Panc1 (cell line): Measurements from ENCODE around the gene GATA5. TPM values are rescaled to one million over a fixed set of nuclear protein-coding genes. Genes with fewer than 3 reads are reported as not detected.

Experiments
- ATAC-seq: fragments of 200-7000 bp; cut with Tn5 transposase; 2 replicates; pipeline ENCODE4 v1.9.1; 2020; ENCODE audit warnings: mild to moderate bottlenecking, moderate library complexity
- BruUV-seq: library from RNA; stranded (reverse); fragments of 400-500 nt; replicated peaks from 2 replicates; lab custom pipeline; 2021; lab: Mats Ljungman, UMichigan
- CTCF ChIA-PET: fragments of 300-600 bp; sonication (Branson Sonifier 250); formaldehyde crosslinking; loops from one replicate; lab custom pipeline; 2022; ENCODE audit warnings: antibody characterized with exemption; lab: Charles Lee
- POLR2A ChIA-PET: fragments of 300-600 bp; sonication (Branson Sonifier 250); formaldehyde crosslinking; loops from one replicate; lab custom pipeline; 2022; ENCODE audit warnings: antibody characterized with exemption; lab: Charles Lee
- DNase-seq: peaks from one replicate; pipeline ENCODE4 v3.0.0-alpha.2; 2010; ENCODE audit warnings: low read depth, low spot score
- H3K27ac ChIP-seq: 2 replicates; pipeline ENCODE4 v1.5.1; 2011; ENCODE audit warnings: mild to moderate bottlenecking, low read length, inconsistent platforms
- H3K27me3 ChIP-seq: fragments of 200-500 bp; sonication (Bioruptor generic); 2 replicates; pipeline ENCODE4 v1.6.0; 2014; ENCODE audit warnings: low read length, inconsistent platforms; ENCODE audit not compliant: control insufficient read depth, insufficient read depth
- H3K36me3 ChIP-seq: fragments of 200-500 bp; sonication (Bioruptor generic); 2 replicates; pipeline ENCODE4 v1.5.1; 2014; ENCODE audit warnings: inconsistent platforms, mild to moderate bottlenecking, low read length, moderate library complexity; ENCODE audit not compliant: control insufficient read depth, insufficient read depth
- H3K4me1 ChIP-seq: 2 replicates; pipeline ENCODE4 v1.5.1; 2011; ENCODE audit warnings: inconsistent platforms, mild to moderate bottlenecking, low read length, moderate library complexity; ENCODE audit not compliant: control insufficient read depth, insufficient read depth
- H3K4me3 ChIP-seq, 2 experiments: 2 replicates each; pipeline ENCODE4 v1.5.1; 2011 to 2012; ENCODE audit warnings: low read depth in 2 of 2, low read length in 2 of 2, mild to moderate bottlenecking in 2 of 2, inconsistent platforms in 1 of 2, moderate library complexity in 1 of 2
- H3K9me3 ChIP-seq: fragments of 200-500 bp; sonication (Bioruptor generic); 2 replicates; pipeline ENCODE4 v1.5.1; 2014; ENCODE audit warnings: low read depth, mild to moderate bottlenecking, inconsistent platforms, low read length, moderate library complexity; ENCODE audit not compliant: control insufficient read depth, insufficient read depth
- POLR2AphosphoS5 ChIP-seq: IDR thresholded peaks from 2 replicates; pipeline ENCODE4 v1.6.1; 2012; ENCODE audit warnings: mild to moderate bottlenecking, low read depth, low read length, moderate library complexity
- SIN3A ChIP-seq: IDR thresholded peaks from 2 replicates; pipeline ENCODE4 v1.6.1; 2012; ENCODE audit warnings: low read depth, mild to moderate bottlenecking, low read length, moderate library complexity, borderline replicate concordance; ENCODE audit not compliant: insufficient read depth
- TCF7L2 ChIP-seq: IDR thresholded peaks from 2 replicates; pipeline ENCODE4 v1.6.1; 2011; ENCODE audit warnings: mild to moderate bottlenecking, low read depth, low read length, inconsistent platforms
- in situ Hi-C: cut with HindIII; loops from 2 replicates; pipeline ENCODE4 v1.10.0; 2016; ENCODE audit warnings: low sequenced_read_pairs, low pct_unique_long_range_greater_than_20kb
- intact Hi-C: fragments of 100-400 bp; cut with micrococcal nuclease; formaldehyde crosslinking; loops from one replicate; pipeline ENCODE4 v1.10.0; 2022; ENCODE audit not compliant: unreplicated experiment
- total RNA-seq: library from RNA; stranded (reverse); gene quantifications from one replicate; pipeline ENCODE4 v1.2.1, GENCODE V29; 2021; ENCODE audit not compliant: unreplicated experiment
- TF ChIP-seq, protein P1 (sequence below), 2 experiments: IDR thresholded peaks; 2 replicates each; pipeline ENCODE4 v1.6.1; 2011 to 2012; ENCODE audit warnings: low read depth in 2 of 2, control low read depth in 1 of 2, low read length in 1 of 2, mild to moderate bottlenecking in 1 of 2, moderate library complexity in 1 of 2; ENCODE audit not compliant: insufficient read depth in 1 of 2
- TF ChIP-seq, protein P2 (sequence below): fragments of 450-650 bp; IDR thresholded peaks from 2 replicates; pipeline ENCODE4 v1.5.1; 2017; ENCODE audit warnings: mild to moderate bottlenecking

The GATA5 gene
- total RNA-seq, 1 experiment from 2014 or later: 53.2 TPM

DNA sequence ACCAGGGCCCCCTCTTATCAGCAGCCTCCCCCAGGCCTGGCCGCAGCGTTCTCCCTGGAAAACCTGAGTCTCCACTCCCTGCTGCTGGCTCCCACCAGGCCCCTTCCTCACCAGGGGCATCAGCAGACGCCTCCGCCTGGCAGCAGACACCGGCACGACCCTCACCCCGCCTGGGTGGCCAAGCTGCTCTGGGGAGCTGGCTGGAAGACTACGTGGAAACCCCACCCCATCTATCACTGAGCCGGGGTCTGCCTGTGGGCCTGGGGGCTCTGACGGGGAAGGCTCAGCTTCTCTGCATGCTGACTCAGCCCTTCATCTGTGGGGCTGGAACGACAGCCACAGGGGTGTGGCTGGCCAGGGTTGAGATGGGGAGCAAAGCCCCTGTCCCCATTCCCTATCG lies 29.3 kb downstream of the GATA5 start:
- Histone ChIP-seq H3K4me1 (peaks cover 2% of the 10 kb centered on the region; the same call in 1 of the 2 replicates), H3K4me3 (no peak overlapping the region), H3K27me3 (no peaks in the 10 kb centered on the region), H3K36me3 (no peaks in the 10 kb centered on the region), H3K9me3 (no peaks in the 10 kb centered on the region), H3K27ac (no peak overlapping the region)
- BruUV-seq: no TSS peak
- ChIA-PET POLR2A (no interaction called here), CTCF (no interaction called here)
- DNase-seq (no peak), ATAC-seq (no peak)
- intact Hi-C loops (no loop called here), in situ Hi-C loops (no loop called here)
- TF ChIP-seq POLR2AphosphoS5: no peak
- TF ChIP-seq SIN3A: no peak
- TF ChIP-seq TCF7L2: no peak
- TF ChIP-seq, protein P1, sequence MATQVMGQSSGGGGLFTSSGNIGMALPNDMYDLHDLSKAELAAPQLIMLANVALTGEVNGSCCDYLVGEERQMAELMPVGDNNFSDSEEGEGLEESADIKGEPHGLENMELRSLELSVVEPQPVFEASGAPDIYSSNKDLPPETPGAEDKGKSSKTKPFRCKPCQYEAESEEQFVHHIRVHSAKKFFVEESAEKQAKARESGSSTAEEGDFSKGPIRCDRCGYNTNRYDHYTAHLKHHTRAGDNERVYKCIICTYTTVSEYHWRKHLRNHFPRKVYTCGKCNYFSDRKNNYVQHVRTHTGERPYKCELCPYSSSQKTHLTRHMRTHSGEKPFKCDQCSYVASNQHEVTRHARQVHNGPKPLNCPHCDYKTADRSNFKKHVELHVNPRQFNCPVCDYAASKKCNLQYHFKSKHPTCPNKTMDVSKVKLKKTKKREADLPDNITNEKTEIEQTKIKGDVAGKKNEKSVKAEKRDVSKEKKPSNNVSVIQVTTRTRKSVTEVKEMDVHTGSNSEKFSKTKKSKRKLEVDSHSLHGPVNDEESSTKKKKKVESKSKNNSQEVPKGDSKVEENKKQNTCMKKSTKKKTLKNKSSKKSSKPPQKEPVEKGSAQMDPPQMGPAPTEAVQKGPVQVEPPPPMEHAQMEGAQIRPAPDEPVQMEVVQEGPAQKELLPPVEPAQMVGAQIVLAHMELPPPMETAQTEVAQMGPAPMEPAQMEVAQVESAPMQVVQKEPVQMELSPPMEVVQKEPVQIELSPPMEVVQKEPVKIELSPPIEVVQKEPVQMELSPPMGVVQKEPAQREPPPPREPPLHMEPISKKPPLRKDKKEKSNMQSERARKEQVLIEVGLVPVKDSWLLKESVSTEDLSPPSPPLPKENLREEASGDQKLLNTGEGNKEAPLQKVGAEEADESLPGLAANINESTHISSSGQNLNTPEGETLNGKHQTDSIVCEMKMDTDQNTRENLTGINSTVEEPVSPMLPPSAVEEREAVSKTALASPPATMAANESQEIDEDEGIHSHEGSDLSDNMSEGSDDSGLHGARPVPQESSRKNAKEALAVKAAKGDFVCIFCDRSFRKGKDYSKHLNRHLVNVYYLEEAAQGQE (IDR thresholded peaks at IDR 0.05; ENCODE audit: insufficient read depth in 1 of 2, low read depth in 2 of 2, low read length in 1 of 2): no peak
- TF ChIP-seq, protein P2, sequence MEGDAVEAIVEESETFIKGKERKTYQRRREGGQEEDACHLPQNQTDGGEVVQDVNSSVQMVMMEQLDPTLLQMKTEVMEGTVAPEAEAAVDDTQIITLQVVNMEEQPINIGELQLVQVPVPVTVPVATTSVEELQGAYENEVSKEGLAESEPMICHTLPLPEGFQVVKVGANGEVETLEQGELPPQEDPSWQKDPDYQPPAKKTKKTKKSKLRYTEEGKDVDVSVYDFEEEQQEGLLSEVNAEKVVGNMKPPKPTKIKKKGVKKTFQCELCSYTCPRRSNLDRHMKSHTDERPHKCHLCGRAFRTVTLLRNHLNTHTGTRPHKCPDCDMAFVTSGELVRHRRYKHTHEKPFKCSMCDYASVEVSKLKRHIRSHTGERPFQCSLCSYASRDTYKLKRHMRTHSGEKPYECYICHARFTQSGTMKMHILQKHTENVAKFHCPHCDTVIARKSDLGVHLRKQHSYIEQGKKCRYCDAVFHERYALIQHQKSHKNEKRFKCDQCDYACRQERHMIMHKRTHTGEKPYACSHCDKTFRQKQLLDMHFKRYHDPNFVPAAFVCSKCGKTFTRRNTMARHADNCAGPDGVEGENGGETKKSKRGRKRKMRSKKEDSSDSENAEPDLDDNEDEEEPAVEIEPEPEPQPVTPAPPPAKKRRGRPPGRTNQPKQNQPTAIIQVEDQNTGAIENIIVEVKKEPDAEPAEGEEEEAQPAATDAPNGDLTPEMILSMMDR: no peak

DNA sequence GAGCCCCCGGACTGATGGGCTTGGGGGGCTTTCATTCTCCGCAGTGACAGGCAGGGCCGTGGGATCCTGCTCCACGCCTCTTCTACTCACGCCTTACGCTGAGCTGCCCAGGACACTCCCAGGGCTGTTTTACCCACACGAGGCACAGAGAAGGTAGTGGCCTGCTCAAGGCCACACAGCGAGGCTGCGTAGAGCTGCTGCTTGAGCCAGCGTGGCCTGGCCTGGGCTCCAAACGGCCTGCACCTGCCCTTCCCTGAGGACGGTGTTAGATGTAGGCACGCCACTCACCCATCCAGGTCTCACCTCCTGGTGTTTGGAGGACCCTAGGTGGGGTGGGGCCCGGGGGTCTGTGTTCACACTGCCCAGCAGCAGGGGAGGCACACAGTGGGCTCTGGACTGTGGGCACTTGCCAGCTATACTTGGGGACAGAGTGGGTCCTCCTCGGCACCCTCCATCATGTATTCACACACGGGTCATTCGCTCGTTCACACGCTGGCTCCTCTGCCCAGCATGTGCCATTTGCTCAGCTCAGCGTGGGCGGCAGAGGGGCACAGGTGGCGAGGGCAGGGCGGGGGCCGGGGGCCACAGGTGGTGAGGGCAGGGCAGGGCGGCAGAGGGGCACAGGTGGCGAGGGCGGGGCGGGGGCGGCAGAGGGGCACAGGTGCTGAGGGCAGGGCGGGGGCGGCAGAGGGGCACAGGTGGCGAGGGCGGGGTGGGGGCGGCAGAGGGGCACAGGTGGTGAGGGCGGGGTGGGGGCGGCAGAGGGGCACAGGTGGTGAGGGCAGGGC lies 30.0 kb downstream of the GATA5 start:
- no peaks in the 10 kb centered on the region for H3K36me3 ChIP-seq
- no peak for ATAC-seq
- in situ Hi-C loops (no loop called here), intact Hi-C loops (no loop called here)
- ChIA-PET POLR2A (no interaction called here), CTCF (no interaction called here)
- no peak overlapping the region for H3K27ac ChIP-seq
- DNase-seq: no peak
- H3K4me3 ChIP-seq: no peak overlapping the region
- BruUV-seq: no TSS peak
- TF ChIP-seq, protein P2: no peak
- TF ChIP-seq POLR2AphosphoS5: no peak
- TF ChIP-seq, protein P1 (IDR thresholded peaks at IDR 0.05; ENCODE audit: insufficient read depth in 1 of 2, low read depth in 2 of 2, low read length in 1 of 2): no peak
- no peak for TF ChIP-seq SIN3A
- no peak for TF ChIP-seq TCF7L2
- peaks cover 2% of the 10 kb centered on the region; the same call in 1 of the 2 replicates for H3K4me1 ChIP-seq
- H3K27me3 ChIP-seq: no peaks in the 10 kb centered on the region
- no peaks in the 10 kb centered on the region for H3K9me3 ChIP-seq
